ENCODE measurements around the gene ASTN2.

- no peak for TF ChIP-seq EZH2 (IDR thresholded peaks at IDR 0.05; ENCODE audit: borderline replicate concordance, insufficient read depth, low read length, poor library complexity, severe bottlenecking)
- TF ChIP-seq CTCF (IDR thresholded peaks at IDR 0.05; ENCODE audit: poor library complexity, severe bottlenecking): no peak
- no peak for TF ChIP-seq POLR2AphosphoS5 (IDR thresholded peaks at IDR 0.05)
- no peak for TF ChIP-seq RAD21 (conservative IDR thresholded peaks at IDR 0.05)
- TF ChIP-seq EP300 (conservative IDR thresholded peaks at IDR 0.05; ENCODE audit: poor library complexity, severe bottlenecking): no peak
Measured at GRCh38 chr9:117149996-117150395, 264.9 kb downstream of the ASTN2 start.
